ENCODE results near the gene ADD1.

The ADD1 gene

GRCh38 chr4:2930758-2931511 is 87.3 kb downstream of the ADD1 start:
- Histone ChIP-seq H3K27me3 (replicated peaks; ENCODE audit: control insufficient read depth, insufficient read depth, low read length) (no peaks in the 10 kb centered on the region), H3K36me3 (ENCODE audit: control insufficient read depth, insufficient read depth, low read length) (peaks cover 33% of the 10 kb centered on the region), H3K4me3 (replicated peaks; ENCODE audit: low read depth, low read length) (peak overlapping the region; percentile 80)
- peak; percentile 20 for TF ChIP-seq CTCF (IDR thresholded peaks at IDR 0.05; ENCODE audit: insufficient read depth, low read length, poor library complexity, severe bottlenecking)
- DNase-seq (ENCODE audit: extremely low read depth, insufficient read length): no peak

- Histone ChIP-seq H3K4me3 (replicated peaks; ENCODE audit: low read depth, low read length) (peak overlapping the region; percentile 80), H3K36me3 (ENCODE audit: control insufficient read depth, insufficient read depth, low read length) (peaks cover 31% of the 10 kb centered on the region), H3K27me3 (replicated peaks; ENCODE audit: control insufficient read depth, insufficient read depth, low read length) (no peaks in the 10 kb centered on the region)
- TF ChIP-seq CTCF (IDR thresholded peaks at IDR 0.05; ENCODE audit: insufficient read depth, low read length, poor library complexity, severe bottlenecking): peak; percentile 72
- DNase-seq (ENCODE audit: extremely low read depth, insufficient read length): peak; percentile 85
Measured at GRCh38 chr4:2931512-2932301, 88.1 kb downstream of the ADD1 start.

GRCh38 chr4:2932321-2932950 is 88.8 kb downstream of the ADD1 start:
- Histone ChIP-seq H3K27me3 (replicated peaks; ENCODE audit: control insufficient read depth, insufficient read depth, low read length) (no peaks in the 10 kb centered on the region), H3K36me3 (ENCODE audit: control insufficient read depth, insufficient read depth, low read length) (peaks cover 27% of the 10 kb centered on the region)
- TF ChIP-seq CTCF (IDR thresholded peaks at IDR 0.05; ENCODE audit: insufficient read depth, low read length, poor library complexity, severe bottlenecking): no peak

GRCh38 chr4:2932951-2933565 is 89.4 kb downstream of the ADD1 start:
- TF ChIP-seq CTCF (IDR thresholded peaks at IDR 0.05; ENCODE audit: insufficient read depth, low read length, poor library complexity, severe bottlenecking): no peak
- Histone ChIP-seq H3K36me3 (ENCODE audit: control insufficient read depth, insufficient read depth, low read length) (peaks cover 27% of the 10 kb centered on the region), H3K4me3 (replicated peaks; ENCODE audit: low read depth, low read length) (peak overlapping the region; percentile 80), H3K27me3 (replicated peaks; ENCODE audit: control insufficient read depth, insufficient read depth, low read length) (no peaks in the 10 kb centered on the region)
- DNase-seq (ENCODE audit: extremely low read depth, insufficient read length): peak; percentile 46

More at GRCh38 chr4:2932321-2932950, 88.8 kb downstream of the ADD1 start:
- H3K4me3 ChIP-seq (replicated peaks; ENCODE audit: low read depth, low read length): peak overlapping the region; percentile 80
- DNase-seq (ENCODE audit: extremely low read depth, insufficient read length): peak; percentile 37

- peak overlapping the region; percentile 80 for H3K4me3 ChIP-seq (replicated peaks; ENCODE audit: low read depth, low read length)
- DNase-seq (ENCODE audit: extremely low read depth, insufficient read length): peak; percentile 30
- no peaks in the 10 kb centered on the region for H3K27me3 ChIP-seq (replicated peaks; ENCODE audit: control insufficient read depth, insufficient read depth, low read length)
- no peak for TF ChIP-seq CTCF (IDR thresholded peaks at IDR 0.05; ENCODE audit: insufficient read depth, low read length, poor library complexity, severe bottlenecking)
- peaks cover 25% of the 10 kb centered on the region for H3K36me3 ChIP-seq (ENCODE audit: control insufficient read depth, insufficient read depth, low read length)
Measured at GRCh38 chr4:2933566-2934076, 90.0 kb downstream of the ADD1 start.
